OCI-LY7 (cell line): ENCODE measurements around the gene EEF1A2. TPM values are rescaled to one million over a fixed set of nuclear protein-coding genes. Genes with fewer than 3 reads are reported as not detected.

Source experiments
- BruUV-seq: library from RNA; stranded (reverse); fragments of 400-500 nt; replicated peaks from 2 replicates; lab custom pipeline; 2021; lab: Mats Ljungman, UMichigan
- CTCF ChIA-PET: fragments of 300-600 bp; sonication (Branson Sonifier 250); formaldehyde crosslinking; loops from one replicate; lab custom pipeline; 2022; ENCODE audit warnings: antibody characterized with exemption; ENCODE audit not compliant: unreplicated experiment; lab: Charles Lee
- POLR2A ChIA-PET: fragments of 300-600 bp; sonication (Branson Sonifier 250); formaldehyde crosslinking; loops from one replicate; lab custom pipeline; 2022; ENCODE audit warnings: antibody characterized with exemption; lab: Charles Lee
- DNase-seq: peaks from one replicate; pipeline ENCODE4 v3.0.0-alpha.2; 2015; ENCODE audit warnings: low spot score
- H2AFZ ChIP-seq: fragments of 200-600 bp; sonication (generic), shearing (Covaris generic); 2 replicates; pipeline ENCODE4 v1.6.1; 2014; ENCODE audit warnings: mild to moderate bottlenecking, antibody characterized with exemption, low read length, moderate library complexity
- H3K27ac ChIP-seq: fragments of 200-600 bp; sonication (generic); 2 replicates; pipeline ENCODE4 v1.5.1; 2014; ENCODE audit warnings: mixed run types, low read depth, mild to moderate bottlenecking, moderate library complexity, low read length, inconsistent platforms; ENCODE audit not compliant: poor library complexity, severe bottlenecking
- H3K36me3 ChIP-seq: fragments of 200-600 bp; sonication (generic); 2 replicates; pipeline ENCODE4 v1.6.1; 2014; ENCODE audit warnings: mild to moderate bottlenecking, antibody characterized with exemption, low read length, moderate library complexity, mixed read lengths; ENCODE audit not compliant: insufficient read depth
- H3K4me1 ChIP-seq: fragments of 200-600 bp; sonication (generic); 2 replicates; pipeline ENCODE4 v1.5.1; 2014; ENCODE audit warnings: mild to moderate bottlenecking, low read length; ENCODE audit not compliant: insufficient read depth, poor library complexity, severe bottlenecking
- H3K4me2 ChIP-seq: fragments of 200-600 bp; sonication (generic); 2 replicates; pipeline ENCODE4 v1.6.1; 2014; ENCODE audit warnings: mild to moderate bottlenecking, low read length
- H3K4me3 ChIP-seq: fragments of 200-600 bp; sonication (generic); 2 replicates; pipeline ENCODE4 v1.5.1; 2014; ENCODE audit warnings: mild to moderate bottlenecking, low read depth, low read length; ENCODE audit not compliant: poor library complexity, severe bottlenecking
- H3K79me2 ChIP-seq: fragments of 200-600 bp; sonication (generic); 2 replicates; pipeline ENCODE4 v1.6.1; 2016; ENCODE audit warnings: low read depth, mild to moderate bottlenecking, low read length, moderate library complexity, mixed read lengths; ENCODE audit not compliant: insufficient read depth
- H3K9me2 ChIP-seq: fragments of 200-600 bp; sonication (generic); 2 replicates; pipeline ENCODE4 v1.6.1; 2016; ENCODE audit warnings: mild to moderate bottlenecking, low read length, mixed read lengths; ENCODE audit not compliant: insufficient read depth
- H3K9me3 ChIP-seq: fragments of 200-600 bp; sonication (generic); 2 replicates; pipeline ENCODE4 v1.6.1; 2014; ENCODE audit warnings: mild to moderate bottlenecking, mixed run types, low read length, mixed read lengths
- H4K20me1 ChIP-seq: fragments of 200-600 bp; sonication (generic); 2 replicates; pipeline ENCODE4 v1.6.1; 2014; ENCODE audit warnings: mild to moderate bottlenecking, antibody characterized with exemption, low read length, moderate library complexity, mixed read lengths; ENCODE audit not compliant: insufficient read depth
- EZH2phosphoT487 ChIP-seq: fragments of 200-600 bp; sonication (generic); IDR thresholded peaks from 2 replicates; pipeline ENCODE4 v1.6.1; 2018; ENCODE audit warnings: low read depth, borderline replicate concordance, mild to moderate bottlenecking, mixed run types, antibody characterized with exemption, low read length, moderate library complexity, mixed read lengths
- intact Hi-C: fragments of 100-400 bp; cut with micrococcal nuclease; formaldehyde crosslinking; loops from one replicate; pipeline ENCODE4 v1.10.0; 2022; ENCODE audit not compliant: unreplicated experiment
- total RNA-seq, 2 experiments: library from RNA; depleted of rRNA in 1 of 2; stranded (reverse); fragments of >200 nt in 1 of 2; shearing (Covaris generic) in 1 of 2; gene quantifications; 2 replicates each; pipeline ENCODE4 v1.2.3, GENCODE V29; 2014 to 2022
- TF ChIP-seq, protein P1 (sequence below): fragments of 200-600 bp; sonication (generic); conservative IDR thresholded peaks from 2 replicates; pipeline ENCODE4 v1.5.1; 2014; ENCODE audit warnings: mild to moderate bottlenecking, antibody characterized with exemption, low read length, moderate library complexity, mixed read lengths

EEF1A2 gene
- total RNA-seq, 2 experiments from 2014 or later = 0.22 TPM; not detected in 1

DNA sequence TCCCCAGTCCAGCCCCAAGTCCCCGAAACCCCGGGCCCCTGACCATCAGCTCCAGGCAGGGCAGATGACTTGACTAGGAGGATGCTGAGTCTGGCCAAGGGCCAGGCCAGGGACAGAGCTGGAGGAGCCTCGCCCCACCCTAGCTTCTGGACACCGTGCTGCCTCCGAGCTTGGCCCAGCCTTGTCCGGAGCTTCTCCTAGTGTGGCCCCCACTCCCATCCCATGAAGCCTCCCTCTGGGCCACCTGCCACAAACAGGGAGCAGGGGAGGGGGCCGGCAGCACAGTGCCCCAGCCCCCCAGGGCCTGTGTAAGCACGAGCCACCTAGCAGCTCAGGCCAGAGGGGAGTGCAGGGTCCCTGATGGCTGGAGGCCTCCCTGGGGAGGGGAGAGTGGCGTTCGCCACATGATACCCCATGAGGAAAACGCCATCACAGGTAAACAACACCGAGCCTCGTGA is 5.3 kb downstream of the EEF1A2 start:
- Histone ChIP-seq H3K36me3 (no peaks in the 10 kb centered on the region), H2AFZ (no peak overlapping the region), H3K4me1 (no peaks in the 10 kb centered on the region), H3K79me2 (no peaks in the 10 kb centered on the region), H3K4me2 (no peak overlapping the region), H3K4me3 (no peak overlapping the region), H3K27ac (no peak overlapping the region), H4K20me1 (no peaks in the 10 kb centered on the region), H3K9me3 (no peaks in the 10 kb centered on the region), H3K9me2 (no peaks in the 10 kb centered on the region)
- BruUV-seq = no TSS peak
- intact Hi-C loops = no loop called here
- POLR2A ChIA-PET = no interaction called here
- TF ChIP-seq, protein P1, sequence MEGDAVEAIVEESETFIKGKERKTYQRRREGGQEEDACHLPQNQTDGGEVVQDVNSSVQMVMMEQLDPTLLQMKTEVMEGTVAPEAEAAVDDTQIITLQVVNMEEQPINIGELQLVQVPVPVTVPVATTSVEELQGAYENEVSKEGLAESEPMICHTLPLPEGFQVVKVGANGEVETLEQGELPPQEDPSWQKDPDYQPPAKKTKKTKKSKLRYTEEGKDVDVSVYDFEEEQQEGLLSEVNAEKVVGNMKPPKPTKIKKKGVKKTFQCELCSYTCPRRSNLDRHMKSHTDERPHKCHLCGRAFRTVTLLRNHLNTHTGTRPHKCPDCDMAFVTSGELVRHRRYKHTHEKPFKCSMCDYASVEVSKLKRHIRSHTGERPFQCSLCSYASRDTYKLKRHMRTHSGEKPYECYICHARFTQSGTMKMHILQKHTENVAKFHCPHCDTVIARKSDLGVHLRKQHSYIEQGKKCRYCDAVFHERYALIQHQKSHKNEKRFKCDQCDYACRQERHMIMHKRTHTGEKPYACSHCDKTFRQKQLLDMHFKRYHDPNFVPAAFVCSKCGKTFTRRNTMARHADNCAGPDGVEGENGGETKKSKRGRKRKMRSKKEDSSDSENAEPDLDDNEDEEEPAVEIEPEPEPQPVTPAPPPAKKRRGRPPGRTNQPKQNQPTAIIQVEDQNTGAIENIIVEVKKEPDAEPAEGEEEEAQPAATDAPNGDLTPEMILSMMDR = no peak
- TF ChIP-seq EZH2phosphoT487 = no peak
- DNase-seq = no peak
- CTCF ChIA-PET = no interaction called here

DNA sequence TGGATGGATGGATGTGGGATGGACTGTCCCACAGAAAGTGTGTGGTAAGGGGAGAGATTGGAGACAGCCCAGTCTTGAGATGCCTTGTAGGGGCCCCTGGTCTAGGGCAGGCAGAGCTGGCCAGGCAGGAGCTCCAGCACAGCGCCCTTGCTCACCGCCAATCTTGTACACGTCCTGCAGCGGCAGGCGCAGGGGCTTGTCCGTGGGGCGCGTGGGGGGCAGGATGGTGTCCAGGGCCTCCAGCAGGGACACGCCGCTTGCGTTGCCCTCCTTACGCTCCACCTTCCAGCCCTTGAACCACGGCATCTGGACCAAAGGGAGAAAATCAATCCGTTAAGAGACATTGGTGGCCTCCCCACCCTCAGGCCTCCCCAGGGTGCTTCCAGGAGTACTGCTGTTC is 5.9 kb downstream of the EEF1A2 start:
- Histone ChIP-seq H3K27ac (no peak overlapping the region), H3K36me3 (no peaks in the 10 kb centered on the region), H3K9me3 (no peaks in the 10 kb centered on the region), H3K4me1 (no peaks in the 10 kb centered on the region), H3K79me2 (no peaks in the 10 kb centered on the region), H4K20me1 (no peaks in the 10 kb centered on the region), H3K4me3 (no peak overlapping the region), H3K4me2 (no peak overlapping the region), H3K9me2 (no peaks in the 10 kb centered on the region), H2AFZ (no peak overlapping the region)
- POLR2A ChIA-PET = no interaction called here
- CTCF ChIA-PET = no interaction called here
- intact Hi-C loops = no loop called here
- DNase-seq = no peak
- no TSS peak for BruUV-seq
- TF ChIP-seq EZH2phosphoT487 = no peak
- TF ChIP-seq, protein P1 = no peak

DNA sequence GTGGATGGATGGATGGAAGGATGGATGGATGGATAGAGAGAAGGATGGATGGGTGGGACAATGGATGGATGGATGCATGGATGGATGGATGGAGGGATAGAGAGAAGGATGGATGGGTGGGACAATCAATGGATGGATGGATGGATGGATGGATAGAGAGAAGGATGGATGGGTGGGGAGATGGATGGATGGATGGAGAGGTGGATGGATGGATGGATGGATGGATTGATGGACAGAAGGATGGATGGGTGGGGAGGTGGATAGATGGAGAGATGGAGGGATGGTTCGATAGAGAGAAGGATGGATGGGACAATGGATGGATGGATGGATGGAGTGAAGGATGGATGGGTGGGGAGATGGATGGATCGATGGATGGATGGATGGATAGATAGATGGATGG is 6.4 kb downstream of the EEF1A2 start:
- Histone ChIP-seq H3K9me3 (no peaks in the 10 kb centered on the region), H3K9me2 (no peaks in the 10 kb centered on the region), H4K20me1 (no peaks in the 10 kb centered on the region), H3K27ac (no peak overlapping the region), H3K4me3 (no peak overlapping the region), H3K4me1 (no peaks in the 10 kb centered on the region), H3K79me2 (no peaks in the 10 kb centered on the region), H3K4me2 (no peak overlapping the region), H2AFZ (no peak overlapping the region), H3K36me3 (no peaks in the 10 kb centered on the region)
- TF ChIP-seq, protein P1 = no peak
- TF ChIP-seq EZH2phosphoT487 = no peak
- intact Hi-C loops = no loop called here
- ChIA-PET CTCF (no interaction called here), POLR2A (no interaction called here)
- DNase-seq = no peak
- no TSS peak for BruUV-seq
